AG09319 (cell line): ENCODE data around the gene RNU1-3.
"Not testable (repeated sequence)": the region's sequence is repeated elsewhere in the genome, so short reads cannot be mapped to it uniquely, and the experiment has no call there.

ENCODE experiments used
- DNase-seq: peaks from one replicate; pipeline ENCODE4 v3.0.0-alpha.2; 2010; ENCODE audit warnings: low read depth; ENCODE audit errors: extremely low read depth
- CTCF ChIP-seq: IDR thresholded peaks from 2 replicates; pipeline ENCODE4 v1.5.1; 2011; ENCODE audit warnings: low read depth, mild to moderate bottlenecking, inconsistent platforms, low read length, moderate library complexity

Gene RNU1-3

GRCh38 chr1:16666502-16667413, at the start of gene RNU1-3:
TSS of gene RNU1-3 (minus strand) at chr1:16666948.
- not testable (repeated sequence) for DNase-seq

GRCh38 chr1:16713480-16713879, 46.7 kb upstream of the RNU1-3 start:
- DNase-seq = not testable (repeated sequence)

- DNase-seq = not testable (repeated sequence)
Observed at GRCh38 chr1:16712984-16713383, 46.2 kb upstream of the RNU1-3 start.

- DNase-seq = not testable (repeated sequence)
Observed at GRCh38 chr1:16712582-16712981, 45.8 kb upstream of the RNU1-3 start.

- not testable (repeated sequence) for DNase-seq
Observed at GRCh38 chr1:16712131-16712530, 45.4 kb upstream of the RNU1-3 start.

- DNase-seq = not testable (repeated sequence)
Observed at GRCh38 chr1:16710618-16711017, 43.9 kb upstream of the RNU1-3 start.

- DNase-seq = not testable (repeated sequence)
Observed at GRCh38 chr1:16709659-16710087, 42.9 kb upstream of the RNU1-3 start.

GRCh38 chr1:16708704-16709103, 42.0 kb upstream of the RNU1-3 start:
- not testable (repeated sequence) for DNase-seq

More at GRCh38 chr1:16709659-16710087, 42.9 kb upstream of the RNU1-3 start:
- peak; percentile 34 for TF ChIP-seq CTCF

GRCh38 chr1:16707130-16708093, 40.7 kb upstream of the RNU1-3 start:
- DNase-seq = not testable (repeated sequence)

- DNase-seq = not testable (repeated sequence)
Observed at GRCh38 chr1:16706302-16706701, 39.6 kb upstream of the RNU1-3 start.

GRCh38 chr1:16704502-16705100, 37.9 kb upstream of the RNU1-3 start:
- DNase-seq = not testable (repeated sequence)

GRCh38 chr1:16704076-16704475, 37.3 kb upstream of the RNU1-3 start:
- not testable (repeated sequence) for DNase-seq

GRCh38 chr1:16703602-16704001, 36.9 kb upstream of the RNU1-3 start:
- DNase-seq = not testable (repeated sequence)

- DNase-seq = not testable (repeated sequence)
Observed at GRCh38 chr1:16703141-16703540, 36.4 kb upstream of the RNU1-3 start.

GRCh38 chr1:16702280-16702679, 35.5 kb upstream of the RNU1-3 start:
- DNase-seq = not testable (repeated sequence)

GRCh38 chr1:16701189-16701588, 34.4 kb upstream of the RNU1-3 start:
- not testable (repeated sequence) for DNase-seq

- DNase-seq = not testable (repeated sequence)
Observed at GRCh38 chr1:16700138-16700895, 33.6 kb upstream of the RNU1-3 start.

- DNase-seq = not testable (repeated sequence)
Observed at GRCh38 chr1:16699440-16699839, 32.7 kb upstream of the RNU1-3 start.
